OCI-LY1 (cell line): ENCODE measurements around the gene MAST3.

ENCODE experiments used
- H2AFZ ChIP-seq: fragments of 200-600 bp; sonication (generic), shearing (Covaris generic); 2 replicates; pipeline ENCODE4 v1.6.0; 2014; ENCODE audit warnings: antibody characterized with exemption, mild to moderate bottlenecking, low read length
- H3F3A ChIP-seq: fragments of 200-600 bp; sonication (generic), shearing (Covaris generic); 2 replicates; pipeline ENCODE4 v1.6.0; 2014; ENCODE audit warnings: mild to moderate bottlenecking, antibody characterized with exemption, low read length, moderate library complexity; ENCODE audit not compliant: insufficient read depth
- H3K27ac ChIP-seq: fragments of 200-600 bp; sonication (generic); 2 replicates; pipeline ENCODE4 v1.5.1; 2014; ENCODE audit warnings: low read length, mixed run types, mild to moderate bottlenecking, low read depth; ENCODE audit not compliant: poor library complexity, severe bottlenecking
- H3K27me3 ChIP-seq: fragments of 200-600 bp; sonication (generic); 2 replicates; pipeline ENCODE4 v1.6.0; 2014; ENCODE audit warnings: antibody characterized with exemption, mild to moderate bottlenecking, low read length, moderate library complexity; ENCODE audit not compliant: insufficient read depth
- H3K36me3 ChIP-seq: fragments of 200-600 bp; sonication (generic); 2 replicates; pipeline ENCODE4 v1.6.1; 2014; ENCODE audit warnings: mild to moderate bottlenecking, antibody characterized with exemption, low read length, moderate library complexity, mixed read lengths; ENCODE audit not compliant: insufficient read depth
- H3K4me1 ChIP-seq: fragments of 200-600 bp; sonication (generic); 2 replicates; pipeline ENCODE4 v1.5.1; 2014; ENCODE audit warnings: mild to moderate bottlenecking, low read length, moderate library complexity; ENCODE audit not compliant: insufficient read depth, severe bottlenecking
- H3K4me2 ChIP-seq: fragments of 200-600 bp; sonication (generic), shearing (Covaris generic); 2 replicates; pipeline ENCODE4 v1.6.1; 2014; ENCODE audit warnings: low read length
- H3K4me3 ChIP-seq: fragments of 200-600 bp; sonication (generic); 2 replicates; pipeline ENCODE4 v1.5.1; 2014; ENCODE audit warnings: low read length, low read depth, mild to moderate bottlenecking, mixed read lengths; ENCODE audit not compliant: poor library complexity, severe bottlenecking
- H3K79me2 ChIP-seq: fragments of 200-600 bp; shearing (Covaris generic); 2 replicates; pipeline ENCODE4 v1.6.1; 2016; ENCODE audit warnings: mixed run types, low read length, mixed read lengths; ENCODE audit not compliant: insufficient read depth
- H3K9ac ChIP-seq: fragments of 200-600 bp; sonication (generic), shearing (Covaris generic); 2 replicates; pipeline ENCODE4 v1.6.1; 2014; ENCODE audit warnings: mild to moderate bottlenecking, low read length, mixed read lengths
- H3K9me2 ChIP-seq: fragments of 200-600 bp; sonication (generic), shearing (Covaris generic); 2 replicates; pipeline ENCODE4 v1.6.1; 2014; ENCODE audit warnings: low read depth, mild to moderate bottlenecking, low read length, mixed read lengths
- H3K9me3 ChIP-seq: fragments of 200-600 bp; shearing (Covaris generic); 2 replicates; pipeline ENCODE4 v1.6.1; 2014; ENCODE audit warnings: low read length, mixed read lengths
- H4K20me1 ChIP-seq: fragments of 200-600 bp; sonication (generic), shearing (Covaris generic); 2 replicates; pipeline ENCODE4 v1.6.0; 2016; ENCODE audit warnings: mild to moderate bottlenecking, low read length; ENCODE audit not compliant: insufficient read depth
- CTCF ChIP-seq: fragments of 200-600 bp; sonication (generic), shearing (Covaris generic); IDR thresholded peaks from 2 replicates; pipeline ENCODE4 v1.5.1; 2017; ENCODE audit warnings: mild to moderate bottlenecking, antibody characterized with exemption, low read length, moderate library complexity, mixed read lengths
- EZH2 ChIP-seq: fragments of 200-600 bp; sonication (generic), shearing (Covaris generic); IDR thresholded peaks from 2 replicates; pipeline ENCODE4 v1.8.0; 2017; ENCODE audit warnings: borderline replicate concordance, mixed run types, mild to moderate bottlenecking, antibody characterized with exemption, low read length, moderate library complexity, mixed read lengths

MAST3 gene

GRCh38 chr19:18164072-18164471 is 66.5 kb downstream of the MAST3 start:
- Histone ChIP-seq H3K4me1 (peaks cover 28% of the 10 kb centered on the region), H2AFZ (no peak overlapping the region), H3K79me2 (no peaks in the 10 kb centered on the region), H3K36me3 (peaks cover 50% of the 10 kb centered on the region), H3K9ac (no peak overlapping the region), H3K9me2 (no peaks in the 10 kb centered on the region), H3K27me3 (no peaks in the 10 kb centered on the region), H3K27ac (no peak overlapping the region), H3F3A (no peaks in the 10 kb centered on the region), H3K4me3 (no peak overlapping the region), H3K4me2 (no peak overlapping the region), H3K9me3 (no peaks in the 10 kb centered on the region), H4K20me1 (no peaks in the 10 kb centered on the region)
- TF ChIP-seq EZH2 (no peak), CTCF (no peak)

- peaks cover 50% of the 10 kb centered on the region for H3K36me3 ChIP-seq
- H3K9ac ChIP-seq = no peak overlapping the region
- no peak overlapping the region for H3K27ac ChIP-seq
- H3K79me2 ChIP-seq = no peaks in the 10 kb centered on the region
- no peak overlapping the region for H3K4me3 ChIP-seq
- H3F3A ChIP-seq = no peaks in the 10 kb centered on the region
- H3K4me2 ChIP-seq = no peak overlapping the region
- no peak for TF ChIP-seq EZH2
- TF ChIP-seq CTCF = no peak
- H4K20me1 ChIP-seq = no peaks in the 10 kb centered on the region
- peaks cover 37% of the 10 kb centered on the region for H3K4me1 ChIP-seq
- H2AFZ ChIP-seq = no peak overlapping the region
- H3K27me3 ChIP-seq = no peaks in the 10 kb centered on the region
- H3K9me2 ChIP-seq = no peaks in the 10 kb centered on the region
- H3K9me3 ChIP-seq = no peaks in the 10 kb centered on the region
Measured at GRCh38 chr19:18165794-18166544, 68.4 kb downstream of the MAST3 start.

GRCh38 chr19:18167011-18167410 is 69.4 kb downstream of the MAST3 start:
- no peaks in the 10 kb centered on the region for H3K9me2 ChIP-seq
- no peaks in the 10 kb centered on the region for H3K27me3 ChIP-seq
- no peaks in the 10 kb centered on the region for H3K79me2 ChIP-seq
- peaks cover 46% of the 10 kb centered on the region for H3K36me3 ChIP-seq
- no peak overlapping the region for H3K4me3 ChIP-seq
- H3F3A ChIP-seq = no peaks in the 10 kb centered on the region
- H3K9me3 ChIP-seq = no peaks in the 10 kb centered on the region
- H3K4me1 ChIP-seq = peaks cover 40% of the 10 kb centered on the region
- no peak overlapping the region for H2AFZ ChIP-seq
- TF ChIP-seq EZH2 = no peak
- TF ChIP-seq CTCF = no peak
- no peak overlapping the region for H3K27ac ChIP-seq
- no peak overlapping the region for H3K4me2 ChIP-seq
- no peak overlapping the region for H3K9ac ChIP-seq
- H4K20me1 ChIP-seq = no peaks in the 10 kb centered on the region
